Heart left ventricle (tissue), 13 donors: ENCODE measurements around the gene UBALD2.

Experiments
- CTCF ChIP-seq, 12 donors: fragments of 200-600 bp; sonication (generic) in 4 of 12; IDR thresholded peaks; one replicate each; pipeline versions ENCODE4 v1.5.0 to v1.8.0; 2018 to 2022; ENCODE audit warnings: antibody characterized with exemption in 12 of 12, mild to moderate bottlenecking in 5 of 12
- POLR2A ChIP-seq, 2 donors: fragments of 450-650 bp; IDR thresholded peaks; one replicate each; pipeline ENCODE4 v1.6.1; 2017; ENCODE audit warnings: antibody characterized with exemption in 2 of 2, mild to moderate bottlenecking in 2 of 2, moderate library complexity in 2 of 2
- donor health status: ischemic (EF 13 %, LVEDD 7.1; RV severe dilation, severe dysfunction).
- donor health status: DM: no; HTN: yes; CAD: no.
- donor health status: DM: no; HTN: no; CAD: no.
- donor health status: ischemic (EF 25% LVEDD 6.9; RV normal size, moderate dysfunction).
- donor health status: ischemic (EF 25% LVEDD 5.7; RV mildly dilated, moderate dysfunction).
- donor health status: ischemic (EF 35%, LVEDD 5.7; RV mildly dilated, moderate dysfunction).
- donor health status: nonischemic (EF 11% LVEDD 7.7; RV severe dilation, severe dysfunction).
- donor health status: DM: yes; HTN: yes; CAD: no.
- donor health status: PGD.
- donor health status: ischemic (EF 29% LVEDD 5.4; RV normal size, mild dysfunction).
- donor health status: nonischemic (EF 23%, LVEDD 6.1; RV moderate dilation, normal function).

- TF ChIP-seq CTCF (IDR thresholded peaks at IDR 0.05) (peak; percentile 95 to 100 (median 99)), POLR2A (IDR thresholded peaks at IDR 0.05) (no peak)
Measured at GRCh38 chr17:76278952-76279741, 14.0 kb downstream of the UBALD2 start.
